Measurements from ENCODE around the gene ZNF789.

Gene ZNF789

GRCh38 chr7:99457050-99457649, 15.5 kb upstream of the ZNF789 start:
- ChIA-PET POLR2A (interaction anchor here (0.5 to 1.5 kb wide), 5 partner anchors 8 to 358 kb away, joined by 3 to 5 read pairs (median 4); partner anchors contain the start of genes CPSF4, PTCD1 and ZNF394), CTCF (no interaction called here)
- no peak overlapping the region for H3K27ac ChIP-seq (ENCODE audit: extremely low read depth, low read depth, low read length)
- H3K9me3 ChIP-seq (ENCODE audit: control insufficient read depth, insufficient read depth, low read depth, low read length), result no peaks in the 10 kb centered on the region
- H3K4me1 ChIP-seq (ENCODE audit: control insufficient read depth, insufficient read depth, low read length), result no peaks in the 10 kb centered on the region
- no peak overlapping the region for H3K4me3 ChIP-seq (ENCODE audit: low read depth, low read length)
- TF ChIP-seq KLF1 (tag by site-specific recombination; IDR thresholded peaks at IDR 0.05) (no peak), ZNF514 (tag by site-specific recombination; IDR thresholded peaks at IDR 0.05) (no peak), SCRT2 (tag by site-specific recombination; IDR thresholded peaks at IDR 0.05) (peak; percentile 88), ZNF394 (tag by site-specific recombination; IDR thresholded peaks at IDR 0.05; ENCODE audit: borderline replicate concordance) (no peak), EGR2 (tag by site-specific recombination; IDR thresholded peaks at IDR 0.05; ENCODE audit: low read depth) (no peak), SCRT1 (tag by site-specific recombination; IDR thresholded peaks at IDR 0.05; ENCODE audit: borderline replicate concordance) (peak; percentile 78; the same call in 1 of the 2 replicates), ZNF777 (tag by site-specific recombination; IDR thresholded peaks at IDR 0.05; ENCODE audit: borderline replicate concordance) (no peak), SP7 (tag by site-specific recombination; IDR thresholded peaks at IDR 0.05) (no peak), ZNF302 (tag by site-specific recombination; IDR thresholded peaks at IDR 0.05; ENCODE audit: low read depth) (no peak), PRDM4 (tag by site-specific recombination; IDR thresholded peaks at IDR 0.05) (no peak)
- peaks cover 11 to 90% of the 10 kb centered on the region in 2 experiments; a peak in 2 of 3 replicates for H3K36me3 ChIP-seq (ENCODE audit: control insufficient read depth in 2 of 2, insufficient read depth in 1 of 2, low read length in 2 of 2)

GRCh38 chr7:99457650-99458493, 14.8 kb upstream of the ZNF789 start:
- H3K4me1 ChIP-seq (ENCODE audit: control insufficient read depth, insufficient read depth, low read length), result no peaks in the 10 kb centered on the region
- H3K27ac ChIP-seq (ENCODE audit: extremely low read depth, low read depth, low read length), result no peak overlapping the region; the same call in 1 of the 2 replicates
- TF ChIP-seq ATF2 (tag by site-specific recombination; IDR thresholded peaks at IDR 0.05; ENCODE audit: low read depth) (no peak), KLF7 (tag by site-specific recombination; IDR thresholded peaks at IDR 0.05; ENCODE audit: borderline replicate concordance) (no peak), ZNF404 (tag by site-specific recombination; IDR thresholded peaks at IDR 0.05) (no peak), ZNF398 (tag by site-specific recombination; IDR thresholded peaks at IDR 0.05) (no peak), ZNF239 (tag by site-specific recombination; IDR thresholded peaks at IDR 0.05) (no peak), ZIC2 (tag by site-specific recombination; IDR thresholded peaks at IDR 0.05) (no peak), MYNN (tag by site-specific recombination; IDR thresholded peaks at IDR 0.05; ENCODE audit: borderline replicate concordance) (no peak), ZNF24 (tag by site-specific recombination; IDR thresholded peaks at IDR 0.05) (no peak), ZNF510 (tag by site-specific recombination; IDR thresholded peaks at IDR 0.05; ENCODE audit: insufficient replicate concordance) (no peak), ZNF2 (tag by site-specific recombination; IDR thresholded peaks at IDR 0.05) (no peak)
- H3K4me3 ChIP-seq (ENCODE audit: low read depth, low read length), result no peak overlapping the region
- H3K9me3 ChIP-seq (ENCODE audit: control insufficient read depth, insufficient read depth, low read depth, low read length), result no peaks in the 10 kb centered on the region
- peaks cover 11 to 87% of the 10 kb centered on the region in 2 experiments; a peak in 2 of 3 replicates for H3K36me3 ChIP-seq (ENCODE audit: control insufficient read depth in 2 of 2, insufficient read depth in 1 of 2, low read length in 2 of 2)
- ChIA-PET CTCF (no interaction called here), POLR2A (interaction anchor here (1.5 kb wide), 1 partner anchor 19 kb away, joined by 4 read pairs; the partner anchor contains the start of genes CPSF4 and PTCD1)

Data from HEK293 (cell line).